Pancreas (tissue), 10 donors: ENCODE data around the gene ITSN1. TPM values are rescaled to one million over a fixed set of nuclear protein-coding genes. Genes with fewer than 3 reads are reported as not detected.
A peak's percentile ranks its signal among the peaks of the same experiment; 100 is the strongest.
"Not testable (repeated sequence)": the region's sequence is repeated elsewhere in the genome, so short reads cannot be mapped to it uniquely, and the experiment has no call there.

Source experiments
- ATAC-seq, 4 donors: fragments of 200-7000 bp; cut with Tn5 transposase; one replicate each; pipeline versions ENCODE4 v1.8.0 to v1.9.1; 2020; ENCODE audit warnings: mild to moderate bottlenecking in 4 of 4, moderate library complexity in 4 of 4
- DNase-seq, 6 donors: peaks; one replicate each; pipeline ENCODE4 v3.0.0-alpha.2; 2020
- FAIRE-seq: peaks from 2 replicates; lab custom pipeline; 2012; peaks lifted over from hg19 to GRCh38; lab: Jason Lieb, UNC
- H3K27ac ChIP-seq, 4 donors: fragments of 200-600 bp; sonication (generic); 1 replicate in 3 of 4; 2 replicates in 1 of 4; pipeline versions ENCODE4 v1.5.0 to v1.8.0; 2020
- H3K27me3 ChIP-seq, 4 donors: fragments of 200-600 bp; one replicate each; pipeline ENCODE4 v1.8.0; 2021
- H3K36me3 ChIP-seq, 3 donors: fragments of 200-600 bp; sonication (generic) in 1 of 3; one replicate each; pipeline versions ENCODE4 v1.5.0 to v1.8.0; 2020 to 2021
- H3K4me1 ChIP-seq, 3 donors: fragments of 200-600 bp; one replicate each; pipeline ENCODE4 v1.8.0; 2021
- H3K4me3 ChIP-seq, 4 donors: fragments of 200-600 bp; sonication (generic) in 2 of 4; one replicate each; pipeline versions ENCODE4 v1.5.0 to v1.8.0; 2020 to 2021
- H3K9me3 ChIP-seq, 4 donors: fragments of 200-600 bp; one replicate each; pipeline ENCODE4 v1.8.0; 2021
- CTCF ChIP-seq, 4 donors: fragments of 200-600 bp; sonication (generic) in 3 of 4; IDR thresholded peaks; one replicate each; pipeline versions ENCODE4 v1.5.0 to v1.8.0; 2021; ENCODE audit warnings: antibody characterized with exemption in 4 of 4
- WGBS, 2 donors: extraction: QIAGEN DNeasy Blood & Tissue Kit; methylation state at CpG; one replicate each; pipeline ENCODE4 v1.1.7; 2013; 5-methylcytosine and 5-hydroxymethylcytosine counted together
- intact Hi-C, 3 donors: fragments of 100-400 bp; cut with DNase I; formaldehyde crosslinking; loops; one replicate each; pipeline versions ENCODE4 v1.11.1 to v1.14.2; 2022
- polyA plus RNA-seq, 2 donors: library from polyadenylated mRNA; stranded (reverse); fragments of 200-250 nt; gene quantifications; one replicate each; pipeline ENCODE4 v1.2.3, GENCODE V29; 2013
- total RNA-seq, 6 donors: library from RNA; stranded (reverse); fragmentation: NEBNext Ultra II Directional in 4 of 6; extraction: Animal tissue kit (Norgen Biotek cat#: 25700) in 4 of 6; gene quantifications; one replicate each; pipeline versions ENCODE4 v1.2.1 to v1.2.4, GENCODE V29; 2021 to 2023
- donor health status: healthy with polysubstance abuse.
- donor health status: DM: no; HTN: no; CAD: no; lungs with moderate emphysema.
- donor health status: DM: no; HTN: no; CAD: no.
- donor health status: control.
- donor health status: control.
- donor health status: Bipolar disorder and iron deficiency.
- donor health status: DM: yes; HTN: yes; CAD: no.
- donor health status: DM: no; HTN: no; CAD: no.
- donor health status: DM: no; HTN: no; CAD: no.
- donor health status: DM: yes; HTN: yes; CAD: no.

Gene ITSN1
- total RNA-seq (10 to 100 TPM in 2 of 6 donors, 1 to 10 TPM in 4; 3.5 to 19.4 (median 7.5) TPM), polyA plus RNA-seq (1 to 10 TPM; 4.1 to 6.5 TPM)

GRCh38 chr21:33642027-33642895, at the start of gene ITSN1:
ITSN1 (plus strand) TSS chr21:33642501; CDS start chr21:33718829, 76,328 bp downstream.
- intact Hi-C loops = no loop called here
- peaks cover 0 to 5% (median 5%) of the 10 kb centered on the region in 3 donors for H3K4me1 ChIP-seq
- H3K36me3 ChIP-seq = no peaks in the 10 kb centered on the region
- H3K27me3 ChIP-seq = no peaks in the 10 kb centered on the region
- peak within 1 kb of the TSS; percentile 58 to 87 (median 76) for H3K27ac ChIP-seq
- FAIRE-seq = no peak
- ATAC-seq = peak; percentile 89 to 95 (median 90)
- 0 to 1% methylated on average over 55 to 71 of the region's 71 CpGs for WGBS, 2 donors
- no peak for TF ChIP-seq CTCF (IDR thresholded peaks at IDR 0.05)
- DNase-seq = peak; percentile 99 to 100 (median 99)
- H3K4me3 ChIP-seq = peak within 1 kb of the TSS; percentile 84 to 90 (median 88)
- H3K9me3 ChIP-seq = no peaks in the 10 kb centered on the region

GRCh38 chr21:33598051-33598450, 44.2 kb upstream of the ITSN1 start:
- H3K36me3 ChIP-seq = peaks cover 0 to 38% (median 7%) of the 10 kb centered on the region in 3 donors
- intact Hi-C loops = no loop called here
- no peaks in the 10 kb centered on the region for H3K9me3 ChIP-seq
- no peak overlapping the region for H3K27ac ChIP-seq
- WGBS, 2 donors = 81 to 98% methylated on average over 1 of the region's 1 CpG
- H3K4me3 ChIP-seq = no peak overlapping the region
- H3K27me3 ChIP-seq = no peaks in the 10 kb centered on the region
- DNase-seq = no peak
- no peak for FAIRE-seq
- no peaks in the 10 kb centered on the region for H3K4me1 ChIP-seq
- no peak for ATAC-seq
- TF ChIP-seq CTCF (IDR thresholded peaks at IDR 0.05) = no peak

GRCh38 chr21:33608559-33608958, 33.7 kb upstream of the ITSN1 start:
- DNase-seq (no peak), ATAC-seq (no peak), FAIRE-seq (no peak)
- intact Hi-C loops = no loop called here
- Histone ChIP-seq H3K9me3 (no peaks in the 10 kb centered on the region), H3K4me1 (no peaks in the 10 kb centered on the region), H3K36me3 (peaks cover 0 to 10% (median 8%) of the 10 kb centered on the region in 3 donors), H3K27ac (no peak overlapping the region), H3K4me3 (no peak overlapping the region), H3K27me3 (no peaks in the 10 kb centered on the region)
- TF ChIP-seq CTCF (IDR thresholded peaks at IDR 0.05) = no peak
- WGBS, 2 donors = 75 to 77% methylated on average over 1 of the region's 1 CpG

GRCh38 chr21:33611006-33611744, 31.1 kb upstream of the ITSN1 start:
- Histone ChIP-seq H3K9me3 (no peaks in the 10 kb centered on the region), H3K27me3 (no peaks in the 10 kb centered on the region), H3K4me1 (no peaks in the 10 kb centered on the region), H3K27ac (no peak overlapping the region), H3K36me3 (peaks cover 0 to 10% (median 8%) of the 10 kb centered on the region in 3 donors), H3K4me3 (no peak overlapping the region)
- no peak for ATAC-seq
- no peak for DNase-seq
- FAIRE-seq = no peak
- 93 to 94% methylated on average over 7 of the region's 7 CpGs for WGBS, 2 donors
- intact Hi-C loops = no loop called here
- no peak for TF ChIP-seq CTCF (IDR thresholded peaks at IDR 0.05)

GRCh38 chr21:33617565-33617964, 24.7 kb upstream of the ITSN1 start:
- DNase-seq, H3K9me3 ChIP-seq, H3K4me1 ChIP-seq, H3K27me3 ChIP-seq, H3K27ac ChIP-seq, ATAC-seq, H3K4me3 ChIP-seq, intact Hi-C loops, FAIRE-seq, H3K36me3 ChIP-seq: not testable (repeated sequence)
- WGBS, 2 donors = 78 to 87% methylated on average over 11 of the region's 11 CpGs
